Hindlimb muscle (tissue), 1 donor: ENCODE measurements around the gene PYCR2. TPM values are rescaled to one million over a fixed set of nuclear protein-coding genes. Genes with fewer than 3 reads are reported as not detected.

ENCODE experiments used
- DNase-seq: peaks from one replicate; pipeline ENCODE4 v3.0.0-alpha.2; 2013
- polyA plus RNA-seq: library from polyadenylated mRNA; unstranded; fragments of 120-200 nt; gene quantifications from one replicate; pipeline ENCODE4 v1.2.1, GENCODE V29; 2013; ENCODE audit not compliant: insufficient read length

Gene PYCR2
- polyA plus RNA-seq, 1 donor, result 36.7 TPM

GRCh38 chr1:225918280-225918679 lies 5.8 kb downstream of the PYCR2 start:
- no peak for DNase-seq

DNA sequence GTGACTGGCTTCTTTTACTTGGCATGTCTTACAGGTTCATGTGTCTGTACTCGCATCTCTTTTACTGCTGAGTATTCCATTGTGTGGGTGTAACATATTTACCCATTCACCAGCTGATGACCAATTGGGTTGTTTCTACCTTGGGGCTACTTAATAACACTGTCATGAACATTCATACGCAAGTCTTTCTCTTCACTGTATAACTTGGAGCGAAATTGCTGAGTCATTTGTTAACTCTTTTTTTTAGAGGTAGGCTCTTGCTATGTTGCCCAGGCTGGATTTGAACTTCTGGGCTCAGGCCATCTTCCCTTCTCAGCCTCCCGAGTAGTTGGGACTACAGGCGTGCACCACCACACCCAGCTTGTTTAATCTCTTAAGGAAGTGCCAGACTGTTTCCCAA lies 6.5 kb downstream of the PYCR2 start:
- DNase-seq, result no peak

- DNase-seq, result no peak
These were observed 6.9 kb downstream of the PYCR2 start for GRCh38 chr1:225917101-225917500.

DNA sequence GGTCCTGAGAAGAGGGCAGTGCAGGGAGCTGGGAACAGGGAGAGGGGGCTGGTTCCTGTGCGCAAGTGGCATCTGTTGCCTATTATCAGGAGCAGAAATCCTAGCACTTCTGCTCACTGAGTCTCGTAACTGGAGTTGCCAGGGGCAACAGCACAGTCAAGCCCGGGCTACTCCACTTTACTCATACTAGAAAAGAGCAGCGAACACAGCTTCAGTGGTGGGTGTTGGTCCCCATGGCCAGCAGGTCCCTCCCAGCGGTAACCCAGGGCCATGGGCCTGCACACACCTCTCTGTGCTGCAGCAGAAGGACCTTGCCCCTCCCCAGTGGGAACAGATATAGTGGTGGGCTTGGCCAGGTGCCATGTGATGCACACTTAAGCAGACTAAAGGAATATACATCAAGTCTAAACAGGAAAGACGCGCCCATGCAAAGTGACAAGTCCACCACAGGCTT lies 8.5 kb downstream of the PYCR2 start:
- DNase-seq, result no peak

- DNase-seq, result no peak
These were observed 9.1 kb downstream of the PYCR2 start for GRCh38 chr1:225914947-225915346.

GRCh38 chr1:225914391-225914790 lies 9.7 kb downstream of the PYCR2 start:
- DNase-seq, result no peak

DNA sequence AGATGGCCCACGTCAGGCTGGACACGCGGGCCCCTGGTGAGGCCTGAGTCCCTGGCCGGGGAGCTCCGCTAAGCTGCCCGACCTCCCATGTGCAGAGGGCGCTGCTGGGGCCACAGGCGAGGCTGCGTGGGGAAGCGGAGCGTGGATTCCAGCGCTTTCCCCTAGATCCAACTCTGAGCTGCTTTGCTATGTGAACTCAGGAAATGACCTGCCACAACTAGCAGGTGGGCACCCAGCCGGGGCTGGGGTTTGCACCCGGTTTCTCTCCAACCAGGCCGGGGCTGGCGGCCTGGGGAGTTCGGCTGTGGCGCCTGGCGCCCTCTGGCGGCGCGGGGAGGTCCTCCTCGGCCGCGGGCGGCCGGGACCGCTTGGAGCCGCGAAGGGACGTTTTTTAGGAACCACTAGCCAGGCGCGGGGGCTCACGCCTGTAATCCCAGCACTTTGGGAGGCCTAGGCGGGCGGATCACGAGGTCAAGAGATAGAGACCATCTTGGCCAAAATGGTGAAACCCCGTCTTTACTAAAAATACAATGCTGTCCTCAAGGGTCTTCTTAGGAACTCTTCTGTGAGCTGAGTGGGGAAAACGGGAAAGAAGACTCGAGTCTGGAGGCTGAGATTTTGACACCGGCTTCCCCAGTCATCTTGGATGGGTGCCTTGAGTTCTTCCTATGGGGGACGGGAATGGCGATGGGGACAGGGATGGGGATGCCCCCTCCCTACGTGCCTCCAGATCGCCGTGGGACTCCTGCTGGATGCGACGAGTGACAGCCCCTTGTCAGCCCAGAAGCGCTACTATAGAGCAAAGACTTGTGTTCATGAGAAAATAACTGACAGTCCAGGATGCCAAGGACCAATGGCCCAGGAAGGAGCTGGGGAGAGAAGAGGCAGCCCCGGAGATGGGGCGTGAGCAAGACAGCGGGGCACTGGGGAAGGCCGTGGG lies 12.6 kb downstream of the PYCR2 start:
- DNase-seq, result peak; percentile 70

- no peak for DNase-seq
These were observed 14.6 kb downstream of the PYCR2 start for GRCh38 chr1:225909477-225909876.

- no peak for DNase-seq
These were observed 15.3 kb downstream of the PYCR2 start for GRCh38 chr1:225908773-225909172.

GRCh38 chr1:225908013-225908640 lies 15.9 kb downstream of the PYCR2 start:
- DNase-seq, result no peak

GRCh38 chr1:225907341-225907740 lies 16.7 kb downstream of the PYCR2 start:
- no peak for DNase-seq

GRCh38 chr1:225906467-225906866 lies 17.6 kb downstream of the PYCR2 start:
- no peak for DNase-seq

DNA sequence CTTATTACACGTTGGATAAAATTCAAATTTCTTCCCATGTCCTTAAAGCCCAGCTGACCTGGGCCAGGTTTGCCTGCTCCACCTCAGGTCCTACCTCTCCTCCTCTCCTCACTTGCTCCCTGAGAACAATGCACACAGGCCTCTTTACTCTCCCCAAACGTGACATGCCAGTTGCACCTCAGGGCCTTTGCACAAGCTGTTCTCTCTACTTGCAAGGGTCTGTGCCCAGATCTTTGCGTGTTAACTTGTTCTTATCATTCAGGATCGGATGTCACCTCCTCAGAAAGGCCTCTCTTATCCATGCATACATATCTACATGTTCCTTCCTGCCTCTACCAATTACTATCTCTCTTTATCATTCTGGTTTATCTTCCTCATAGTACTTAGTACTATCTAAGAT lies 20.4 kb downstream of the PYCR2 start:
- no peak for DNase-seq

DNA sequence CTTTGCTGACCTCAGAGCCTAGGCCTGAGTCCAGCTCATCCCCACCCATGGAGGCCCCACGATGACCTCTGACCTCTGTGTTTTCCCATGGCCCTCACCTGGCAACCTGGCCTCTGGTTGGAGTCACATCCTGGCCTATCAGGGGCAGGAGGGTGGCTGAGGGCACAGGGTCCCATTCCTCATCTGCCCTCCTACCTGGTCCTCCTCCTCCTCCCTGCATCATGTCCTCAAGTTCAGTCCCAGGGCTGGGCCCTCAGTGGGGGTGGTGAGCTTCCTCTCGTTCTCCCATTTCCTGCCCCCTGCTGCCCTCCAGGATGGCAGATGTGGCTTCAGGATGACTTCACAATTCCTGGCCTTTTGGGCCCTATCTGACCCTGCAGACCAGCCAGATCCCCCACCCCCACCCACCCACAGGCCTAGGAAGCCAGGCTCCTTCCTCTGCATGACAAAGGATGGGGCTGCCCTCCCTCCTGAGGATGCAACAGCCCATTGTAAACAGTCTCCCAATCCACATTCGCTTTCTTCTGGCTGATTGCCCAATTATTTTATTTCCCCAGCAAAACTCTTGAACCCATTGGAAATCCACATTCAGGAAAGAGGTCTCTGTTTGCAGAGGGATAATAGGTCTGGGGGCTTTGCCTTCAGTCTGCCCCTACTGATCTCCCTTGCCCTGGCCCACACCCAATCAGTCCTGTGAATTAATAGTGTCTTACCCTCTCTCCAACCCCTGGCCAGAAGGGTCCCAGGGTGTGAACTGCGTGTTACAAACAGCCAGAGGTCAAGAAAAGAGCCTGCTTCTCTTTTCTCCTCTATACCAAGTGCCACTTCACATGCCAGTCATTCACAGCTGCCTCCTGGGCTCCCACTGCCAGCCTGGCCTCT lies 24.8 kb downstream of the PYCR2 start:
- no peak for DNase-seq

DNA sequence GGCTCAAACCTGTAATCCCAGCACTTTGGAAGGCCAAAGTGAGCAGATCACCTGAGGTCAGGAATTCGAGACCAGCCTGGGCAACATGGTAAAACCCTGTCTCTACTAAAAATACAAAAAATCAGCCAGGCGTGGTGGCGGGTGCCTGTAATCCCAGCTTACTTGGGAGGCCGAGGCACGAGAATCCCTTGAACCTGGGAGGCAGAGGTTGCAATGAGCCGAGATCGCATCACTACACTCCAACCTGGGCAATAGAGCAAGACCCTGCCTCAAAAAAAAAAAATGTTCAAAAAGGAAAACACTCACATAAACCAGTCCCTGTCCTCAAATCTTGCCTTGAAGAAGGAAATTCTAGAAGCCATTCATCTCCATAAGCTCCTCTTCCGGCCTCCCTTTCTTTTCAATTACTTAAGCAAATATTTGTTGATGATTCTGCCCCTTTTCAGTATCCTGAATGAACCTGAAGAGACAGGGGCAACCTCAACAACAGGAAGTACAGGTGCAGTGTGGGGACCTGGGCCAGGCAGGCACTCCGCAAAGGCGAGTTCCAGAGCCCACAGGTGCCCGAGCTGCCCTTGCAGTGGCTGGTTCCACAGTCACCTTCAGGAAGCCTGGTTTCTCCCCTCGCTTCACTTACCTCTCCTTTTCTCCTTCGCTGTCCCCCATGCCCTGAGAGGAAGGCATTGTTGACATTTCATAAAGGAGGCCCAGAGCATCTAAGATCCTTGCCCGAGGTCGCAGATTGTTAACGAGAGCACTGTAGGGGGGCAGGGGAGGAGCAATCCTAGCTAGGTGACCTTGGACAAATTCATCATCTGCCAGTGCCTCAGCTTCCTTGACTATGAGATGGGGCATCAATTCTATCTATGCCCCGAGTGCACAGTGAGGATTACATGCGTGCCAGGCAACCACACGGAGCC lies 26.2 kb downstream of the PYCR2 start:
- no peak for DNase-seq

DNA sequence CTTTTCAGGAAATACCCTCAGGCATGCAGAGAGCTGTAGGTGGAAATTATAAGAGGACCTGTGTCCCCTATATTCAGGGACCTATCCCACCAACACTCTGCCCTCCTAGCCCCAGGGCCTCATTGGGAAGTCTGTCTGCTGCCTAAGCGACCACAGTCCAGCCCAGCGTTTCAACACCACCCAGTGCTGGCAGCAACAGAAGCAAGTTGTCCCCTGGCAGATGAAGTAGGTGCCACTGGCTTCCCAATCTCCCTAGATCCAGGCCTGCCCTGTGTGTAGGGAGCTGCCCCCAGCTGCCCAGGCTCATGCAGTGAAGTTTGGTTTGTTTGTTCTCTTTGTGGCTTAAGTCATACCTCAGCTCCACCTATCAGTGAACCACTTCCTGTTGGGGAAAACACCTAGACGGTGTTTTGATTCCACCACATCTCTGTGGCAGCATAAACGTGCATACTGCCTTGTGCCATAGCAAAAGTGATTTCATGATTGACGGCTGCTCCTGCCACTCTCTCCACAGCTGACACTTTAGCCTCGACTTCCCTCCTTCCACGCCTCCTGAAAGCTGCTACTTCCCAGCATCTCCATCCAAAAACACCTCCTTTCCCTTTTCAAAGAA lies 27.0 kb downstream of the PYCR2 start:
- DNase-seq, result no peak

GRCh38 chr1:225896494-225896893 lies 27.6 kb downstream of the PYCR2 start:
- no peak for DNase-seq

DNA sequence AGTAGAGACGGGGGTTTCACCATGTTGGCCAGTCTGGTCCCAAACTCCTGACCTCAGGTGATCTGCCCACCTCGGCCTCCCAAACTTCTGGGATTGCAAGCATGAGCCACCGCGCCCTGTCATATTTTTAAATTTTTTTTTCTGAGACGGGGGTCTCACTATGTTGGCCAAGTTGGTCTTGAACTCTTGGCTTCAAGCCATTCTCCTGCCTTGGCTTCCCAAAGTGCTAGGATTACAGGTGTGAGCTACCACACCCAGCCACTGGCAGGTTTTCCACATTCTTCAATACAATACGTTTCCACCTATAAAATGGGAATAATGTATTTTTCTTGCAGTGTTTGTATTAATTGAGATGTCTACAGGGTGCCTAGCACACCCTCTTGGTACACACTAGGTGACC lies 31.7 kb downstream of the PYCR2 start:
- no peak for DNase-seq

DNA sequence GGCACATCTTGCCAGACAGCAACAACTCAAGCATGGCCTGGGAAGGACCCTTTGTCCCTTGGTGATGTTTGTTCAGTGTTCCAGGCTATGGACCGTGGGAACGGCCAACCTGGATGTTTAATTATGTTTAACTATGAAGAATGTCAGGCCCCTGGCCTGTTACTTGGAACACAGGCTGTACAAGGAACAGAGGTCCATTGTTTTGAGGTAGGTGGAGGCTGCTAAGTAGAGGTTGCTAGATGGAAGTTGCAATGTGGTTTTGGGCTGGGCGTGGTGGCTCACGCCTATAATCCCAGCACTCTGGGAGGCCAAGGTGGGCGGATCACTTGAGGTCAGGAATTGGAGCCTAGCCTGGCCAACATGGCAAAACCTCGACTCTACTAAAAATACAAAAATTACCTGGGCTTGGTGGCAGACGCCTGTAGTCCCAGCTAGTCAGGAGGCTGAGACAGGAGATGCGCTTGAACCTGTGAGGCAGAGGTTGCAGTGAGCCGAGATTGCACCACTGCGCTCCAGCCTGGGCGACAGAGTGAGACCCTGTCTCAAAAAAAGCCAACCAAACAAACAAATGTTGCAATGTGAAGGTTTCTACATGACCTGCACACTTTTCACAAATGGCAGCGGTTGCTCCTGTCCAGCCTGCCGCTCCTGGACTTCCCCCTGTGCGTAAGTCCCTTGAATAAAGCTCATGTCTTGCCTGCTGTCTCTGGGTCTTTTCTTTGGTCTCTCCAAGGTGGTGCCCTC lies 32.6 kb downstream of the PYCR2 start:
- DNase-seq, result no peak
